Endothelial cell (in vitro differentiated cells): ENCODE measurements around the gene GRK1. TPM values are rescaled to one million over a fixed set of nuclear protein-coding genes. Genes with fewer than 3 reads are reported as not detected.
"Not testable (repeated sequence)": the region's sequence is repeated elsewhere in the genome, so short reads cannot be mapped to it uniquely, and the experiment has no call there.

Source experiments
- DNase-seq: peaks from one replicate; pipeline ENCODE4 v3.0.0; 2021; ENCODE audit warnings: low spot score
- H3K27ac Mint-ChIP-seq: one replicate; pipeline ENCODE4 v1.8.0; 2021; ENCODE audit warnings: mixed read lengths, inconsistent platforms; ENCODE audit not compliant: unreplicated experiment
- H3K27me3 Mint-ChIP-seq: one replicate; pipeline ENCODE4 v1.8.0; 2021; ENCODE audit warnings: mild to moderate bottlenecking, moderate library complexity, mixed read lengths, inconsistent platforms; ENCODE audit not compliant: unreplicated experiment
- H3K36me3 Mint-ChIP-seq: one replicate; pipeline ENCODE4 v1.8.0; 2021; ENCODE audit warnings: mild to moderate bottlenecking, low read depth, mixed read lengths, inconsistent platforms; ENCODE audit not compliant: unreplicated experiment
- H3K4me1 Mint-ChIP-seq: one replicate; pipeline ENCODE4 v1.8.0; 2021; ENCODE audit warnings: mild to moderate bottlenecking, mixed read lengths, inconsistent platforms; ENCODE audit not compliant: unreplicated experiment
- H3K4me3 Mint-ChIP-seq: one replicate; pipeline ENCODE4 v1.8.0; 2021; ENCODE audit warnings: mild to moderate bottlenecking, mixed read lengths, inconsistent platforms; ENCODE audit not compliant: unreplicated experiment
- H3K9me3 Mint-ChIP-seq: one replicate; pipeline ENCODE4 v1.8.0; 2021; ENCODE audit warnings: mixed read lengths, inconsistent platforms; ENCODE audit not compliant: unreplicated experiment
- total RNA-seq: library from RNA; stranded (reverse); fragmentation: NEBNext Ultra II Directional; extraction: Animal tissue kit (Norgen Biotek cat#: 25700); gene quantifications from one replicate; pipeline ENCODE4 v1.2.1, GENCODE V29; 2021; ENCODE audit not compliant: unreplicated experiment
- TF ChIP-seq, protein P1 (sequence below): fragments of 200-600 bp; sonication (generic); IDR thresholded peaks from one replicate; pipeline ENCODE4 v1.5.0; 2021; ENCODE audit warnings: antibody characterized with exemption; ENCODE audit not compliant: unreplicated experiment

The GRK1 gene
- total RNA-seq, 1 donor from 2014 or later = 0.54 TPM

DNA sequence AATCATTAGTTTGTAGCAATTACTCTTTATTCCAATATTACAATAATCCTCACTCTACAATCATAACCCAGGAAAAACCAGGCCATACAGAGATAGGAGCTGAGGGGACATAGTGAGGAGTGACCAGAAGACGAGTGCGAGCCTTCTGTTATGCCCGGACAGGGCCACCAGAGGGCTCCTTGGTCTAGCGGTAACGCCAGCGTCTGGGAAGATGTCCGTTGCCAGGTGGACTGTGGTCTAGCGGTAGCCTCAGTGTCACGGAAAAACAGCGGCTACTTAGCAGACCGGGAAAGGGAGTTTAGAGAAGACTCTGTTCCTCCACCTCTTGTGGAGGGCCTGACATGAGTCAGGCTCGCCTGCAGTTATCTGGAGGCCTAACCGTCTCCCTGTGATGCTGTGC lies 45.5 kb upstream of the GRK1 start:
- not testable (repeated sequence) for H3K27me3 Mint-ChIP-seq, H3K4me1 Mint-ChIP-seq, H3K9me3 Mint-ChIP-seq, H3K4me3 Mint-ChIP-seq, H3K27ac Mint-ChIP-seq
- TF ChIP-seq, protein P1, sequence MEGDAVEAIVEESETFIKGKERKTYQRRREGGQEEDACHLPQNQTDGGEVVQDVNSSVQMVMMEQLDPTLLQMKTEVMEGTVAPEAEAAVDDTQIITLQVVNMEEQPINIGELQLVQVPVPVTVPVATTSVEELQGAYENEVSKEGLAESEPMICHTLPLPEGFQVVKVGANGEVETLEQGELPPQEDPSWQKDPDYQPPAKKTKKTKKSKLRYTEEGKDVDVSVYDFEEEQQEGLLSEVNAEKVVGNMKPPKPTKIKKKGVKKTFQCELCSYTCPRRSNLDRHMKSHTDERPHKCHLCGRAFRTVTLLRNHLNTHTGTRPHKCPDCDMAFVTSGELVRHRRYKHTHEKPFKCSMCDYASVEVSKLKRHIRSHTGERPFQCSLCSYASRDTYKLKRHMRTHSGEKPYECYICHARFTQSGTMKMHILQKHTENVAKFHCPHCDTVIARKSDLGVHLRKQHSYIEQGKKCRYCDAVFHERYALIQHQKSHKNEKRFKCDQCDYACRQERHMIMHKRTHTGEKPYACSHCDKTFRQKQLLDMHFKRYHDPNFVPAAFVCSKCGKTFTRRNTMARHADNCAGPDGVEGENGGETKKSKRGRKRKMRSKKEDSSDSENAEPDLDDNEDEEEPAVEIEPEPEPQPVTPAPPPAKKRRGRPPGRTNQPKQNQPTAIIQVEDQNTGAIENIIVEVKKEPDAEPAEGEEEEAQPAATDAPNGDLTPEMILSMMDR = peak; percentile 62
- peak; percentile 50 for DNase-seq
- H3K36me3 Mint-ChIP-seq = peaks cover 43% of the 10 kb centered on the region

DNA sequence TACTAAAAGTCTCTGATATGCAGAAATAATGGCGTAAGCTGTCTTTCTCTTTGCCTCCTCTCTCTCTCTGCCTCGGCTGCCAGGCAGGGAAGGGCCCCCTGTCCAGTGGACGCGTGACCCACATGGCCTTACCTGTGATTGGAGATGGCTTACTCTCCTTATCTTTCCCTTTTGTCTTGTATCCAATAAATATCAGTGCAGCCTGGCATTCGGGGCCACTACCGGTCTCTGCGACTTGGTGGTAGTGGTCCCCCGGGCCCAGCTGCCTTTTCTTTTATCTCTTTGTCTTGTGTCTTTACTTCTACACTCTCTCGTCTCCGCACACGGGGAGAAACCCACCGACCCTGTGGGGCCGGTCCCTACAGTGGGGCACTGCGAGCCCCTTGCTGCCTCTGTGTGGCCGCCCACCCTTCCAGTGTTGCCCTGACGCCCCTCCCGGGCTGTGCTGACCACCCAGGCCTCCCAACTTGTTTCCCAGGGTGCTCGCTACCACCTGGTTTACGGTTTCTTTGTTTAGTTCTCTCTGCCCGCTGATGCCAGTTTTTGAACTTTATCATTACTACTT lies 45.0 kb upstream of the GRK1 start:
- H3K9me3 Mint-ChIP-seq = not testable (repeated sequence)
- peaks cover 47% of the 10 kb centered on the region for H3K36me3 Mint-ChIP-seq

GRCh38 chr13:113622791-113623490 lies 44.1 kb upstream of the GRK1 start:
- Mint-ChIP-seq H3K4me3 (no peak overlapping the region), H3K27me3 (peaks cover 4% of the 10 kb centered on the region), H3K27ac (no peak overlapping the region), H3K4me1 (peaks cover 10% of the 10 kb centered on the region), H3K36me3 (peaks cover 53% of the 10 kb centered on the region), H3K9me3 (no peaks in the 10 kb centered on the region)
- DNase-seq = no peak
- TF ChIP-seq, protein P1 = no peak

More for the DNA sequence above, 45.0 kb upstream of the GRK1 start:
- not testable (repeated sequence) for H3K27me3 Mint-ChIP-seq, H3K4me1 Mint-ChIP-seq, DNase-seq, H3K27ac Mint-ChIP-seq, H3K4me3 Mint-ChIP-seq

DNA sequence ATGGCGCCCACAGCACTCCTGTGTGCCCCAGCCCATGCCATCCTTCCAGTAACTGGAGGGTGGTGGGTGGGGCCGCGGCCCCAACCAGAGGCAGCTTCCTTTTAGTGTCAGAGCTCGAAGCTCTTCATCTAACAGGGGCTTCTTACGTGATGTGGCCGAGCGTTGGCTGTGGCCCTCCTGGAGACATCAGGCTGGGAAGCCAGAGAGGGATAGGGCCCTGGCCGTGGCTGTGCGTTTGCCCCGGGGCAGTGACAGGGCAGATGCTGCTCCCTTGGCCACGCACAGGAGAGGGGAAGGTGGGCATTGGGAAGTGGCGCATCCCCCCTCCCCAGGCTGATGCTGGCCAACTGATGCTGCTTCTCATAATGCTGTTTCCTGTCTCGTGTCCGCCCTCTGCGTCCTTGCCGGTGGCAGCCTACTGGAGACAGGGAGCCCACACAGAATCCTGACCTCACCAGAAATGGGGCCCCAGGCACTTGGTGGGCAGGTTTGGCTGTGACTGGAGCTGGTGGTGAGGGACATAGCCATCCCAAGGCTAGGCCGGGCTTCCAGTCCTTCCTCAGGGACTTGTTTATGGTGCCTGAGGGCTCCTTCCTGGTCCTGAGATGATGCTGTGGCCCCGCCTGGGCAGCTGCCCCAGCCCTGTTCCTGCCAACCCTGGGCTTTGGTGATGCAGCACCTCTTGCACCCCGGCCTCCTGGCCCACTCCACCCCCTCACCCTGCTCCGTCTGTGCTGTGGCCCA lies 43.4 kb upstream of the GRK1 start:
- peaks cover 56% of the 10 kb centered on the region for H3K36me3 Mint-ChIP-seq
- H3K27ac Mint-ChIP-seq = no peak overlapping the region
- TF ChIP-seq, protein P1 = no peak
- no peaks in the 10 kb centered on the region for H3K9me3 Mint-ChIP-seq
- H3K4me1 Mint-ChIP-seq = peaks cover 16% of the 10 kb centered on the region
- no peak overlapping the region for H3K4me3 Mint-ChIP-seq
- peaks cover 6% of the 10 kb centered on the region for H3K27me3 Mint-ChIP-seq
- no peak for DNase-seq

GRCh38 chr13:113624235-113624587 lies 42.8 kb upstream of the GRK1 start:
- H3K27me3 Mint-ChIP-seq = peaks cover 6% of the 10 kb centered on the region
- peak overlapping the region; percentile 59 for H3K4me3 Mint-ChIP-seq
- H3K27ac Mint-ChIP-seq = no peak overlapping the region
- DNase-seq = no peak
- peaks cover 56% of the 10 kb centered on the region for H3K36me3 Mint-ChIP-seq
- no peaks in the 10 kb centered on the region for H3K9me3 Mint-ChIP-seq
- peaks cover 19% of the 10 kb centered on the region for H3K4me1 Mint-ChIP-seq
- TF ChIP-seq, protein P1 = no peak

- not testable (repeated sequence) for DNase-seq, H3K27me3 Mint-ChIP-seq, H3K27ac Mint-ChIP-seq, H3K9me3 Mint-ChIP-seq
- peaks cover 56% of the 10 kb centered on the region for H3K36me3 Mint-ChIP-seq
- H3K4me3 Mint-ChIP-seq = peak overlapping the region; percentile 59
- H3K4me1 Mint-ChIP-seq = peaks cover 25% of the 10 kb centered on the region
Measured at GRCh38 chr13:113624640-113625304, 42.2 kb upstream of the GRK1 start.
